ENCODE data around the gene ST6GALNAC4.

GRCh38 chr9:127953154-127953553 lies 36.3 kb upstream of the ST6GALNAC4 start:
- TF ChIP-seq CTCF (IDR thresholded peaks at IDR 0.05) (no peak), POLR2A (IDR thresholded peaks at IDR 0.05) (no peak)

Data from esophagus squamous epithelium (tissue), 4 donors.